ENCODE results near the gene PPP5C. TPM values are rescaled to one million over a fixed set of nuclear protein-coding genes. Genes with fewer than 3 reads are reported as not detected.

The PPP5C gene
- total and polyA plus RNA-seq, 2 of the 13 experiments (the other 11 are each of a cell fraction or from before 2014, with no cell fraction given), result 41.6 to 67.9 TPM

DNA sequence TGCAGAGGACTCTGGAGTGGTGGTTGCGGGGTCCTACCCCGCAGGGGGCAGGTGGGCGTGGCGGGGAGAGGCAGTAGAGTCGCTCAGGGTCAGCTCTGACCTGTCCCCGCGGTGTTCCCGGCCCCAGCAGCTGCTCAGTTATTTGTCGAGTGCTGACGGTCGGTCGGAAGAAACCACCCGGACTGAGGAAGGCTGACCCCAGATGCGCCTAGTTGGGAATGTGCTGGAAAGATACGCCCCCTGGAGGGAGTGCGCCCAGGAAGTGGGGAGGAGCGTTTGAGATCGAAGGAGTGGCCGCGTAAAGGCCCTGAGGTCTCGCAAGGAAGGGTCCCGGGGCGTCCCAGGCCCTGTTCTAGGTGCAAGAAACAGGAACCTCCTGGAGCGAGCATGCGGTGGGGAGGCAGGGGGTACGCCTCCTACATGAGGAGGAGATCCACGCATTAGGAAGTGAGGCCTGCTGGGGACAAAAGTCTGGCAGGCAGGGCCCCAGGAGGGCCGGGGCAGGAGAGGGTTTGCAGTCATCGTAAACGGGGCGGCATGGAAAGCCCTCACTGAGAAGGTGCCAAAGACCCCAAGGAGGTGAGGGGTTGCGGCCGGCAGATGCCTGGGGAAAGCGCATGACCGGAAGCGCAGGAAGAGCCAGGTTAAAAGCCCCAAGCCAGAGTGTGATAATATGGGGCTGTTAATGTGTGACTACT lies 57.3 kb downstream of the PPP5C start (continued):
- TF ChIP-seq ZNF724P (CRISPR knock-in tag; IDR thresholded peaks at IDR 0.05; ENCODE audit: borderline replicate concordance) (no peak), RAD21 (CRISPR knock-in tag; IDR thresholded peaks at IDR 0.05) (peak; percentile 20; the same call in 1 of the 2 replicates), ZNF678 (CRISPR knock-in tag; IDR thresholded peaks at IDR 0.05) (0 out of 2 replicates have a peak, but pooled peaks have one; percentile 48), SATB2 (CRISPR knock-in tag; IDR thresholded peaks at IDR 0.05) (no peak), ZNF337 (CRISPR knock-in tag; IDR thresholded peaks at IDR 0.05; ENCODE audit: borderline replicate concordance, low read depth) (peak; percentile 65; the same call in 1 of the 2 replicates), ZBTB44 (CRISPR knock-in tag; IDR thresholded peaks at IDR 0.05) (no peak), ZNF124 (CRISPR knock-in tag; IDR thresholded peaks at IDR 0.05) (no peak), NPAS2 (CRISPR knock-in tag; IDR thresholded peaks at IDR 0.05; ENCODE audit: borderline replicate concordance) (no peak), CREB1 (IDR thresholded peaks at IDR 0.05) (no peak), CREB1 (CRISPR knock-in tag; IDR thresholded peaks at IDR 0.05) (no peak), KLF13 (CRISPR knock-in tag; IDR thresholded peaks at IDR 0.05) (peak; percentile 82), JUND (CRISPR knock-in tag; IDR thresholded peaks at IDR 0.05) (no peak), ZNF782 (CRISPR knock-in tag; IDR thresholded peaks at IDR 0.05; ENCODE audit: borderline replicate concordance) (no peak), ZNF33B (CRISPR knock-in tag; IDR thresholded peaks at IDR 0.05) (no peak), ZFX (CRISPR knock-in tag; IDR thresholded peaks at IDR 0.05; ENCODE audit: low read depth) (peak; percentile 90), NCOA2 (CRISPR knock-in tag; IDR thresholded peaks at IDR 0.05) (no peak), ZNF12 (CRISPR knock-in tag; IDR thresholded peaks at IDR 0.05) (no peak), ZSCAN29 (CRISPR knock-in tag; conservative IDR thresholded peaks at IDR 0.05) (0 out of 2 replicates have a peak, but pooled peaks have one; percentile 58), ZNF792 (CRISPR knock-in tag; IDR thresholded peaks at IDR 0.05) (peak; percentile 28; the same call in 1 of the 2 replicates), RBM39 (IDR thresholded peaks at IDR 0.05; ENCODE audit: low read depth, low read length, poor library complexity, severe bottlenecking) (peak; percentile 81), ZFP41 (CRISPR knock-in tag; IDR thresholded peaks at IDR 0.05; ENCODE audit: borderline replicate concordance) (no peak), ZNF589 (CRISPR knock-in tag; conservative IDR thresholded peaks at IDR 0.05) (peak; percentile 24; the same call in 1 of the 2 replicates), ZNF713 (CRISPR knock-in tag; IDR thresholded peaks at IDR 0.05) (peak; percentile 98), SNAPC2 (CRISPR knock-in tag; IDR thresholded peaks at IDR 0.05) (0 out of 2 replicates have a peak, but pooled peaks have one; percentile 77), ZNF20 (CRISPR knock-in tag; IDR thresholded peaks at IDR 0.05) (0 out of 2 replicates have a peak, but pooled peaks have one; percentile 69), ZBTB38 (CRISPR knock-in tag; IDR thresholded peaks at IDR 0.05) (peak; percentile 29; the same call in 1 of the 2 replicates)
- TF ChIP-seq, protein P1, sequence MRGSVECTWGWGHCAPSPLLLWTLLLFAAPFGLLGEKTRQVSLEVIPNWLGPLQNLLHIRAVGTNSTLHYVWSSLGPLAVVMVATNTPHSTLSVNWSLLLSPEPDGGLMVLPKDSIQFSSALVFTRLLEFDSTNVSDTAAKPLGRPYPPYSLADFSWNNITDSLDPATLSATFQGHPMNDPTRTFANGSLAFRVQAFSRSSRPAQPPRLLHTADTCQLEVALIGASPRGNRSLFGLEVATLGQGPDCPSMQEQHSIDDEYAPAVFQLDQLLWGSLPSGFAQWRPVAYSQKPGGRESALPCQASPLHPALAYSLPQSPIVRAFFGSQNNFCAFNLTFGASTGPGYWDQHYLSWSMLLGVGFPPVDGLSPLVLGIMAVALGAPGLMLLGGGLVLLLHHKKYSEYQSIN (CRISPR knock-in tag; IDR thresholded peaks at IDR 0.05; ENCODE audit: borderline replicate concordance), result no peak
- TF ChIP-seq, protein P2, sequence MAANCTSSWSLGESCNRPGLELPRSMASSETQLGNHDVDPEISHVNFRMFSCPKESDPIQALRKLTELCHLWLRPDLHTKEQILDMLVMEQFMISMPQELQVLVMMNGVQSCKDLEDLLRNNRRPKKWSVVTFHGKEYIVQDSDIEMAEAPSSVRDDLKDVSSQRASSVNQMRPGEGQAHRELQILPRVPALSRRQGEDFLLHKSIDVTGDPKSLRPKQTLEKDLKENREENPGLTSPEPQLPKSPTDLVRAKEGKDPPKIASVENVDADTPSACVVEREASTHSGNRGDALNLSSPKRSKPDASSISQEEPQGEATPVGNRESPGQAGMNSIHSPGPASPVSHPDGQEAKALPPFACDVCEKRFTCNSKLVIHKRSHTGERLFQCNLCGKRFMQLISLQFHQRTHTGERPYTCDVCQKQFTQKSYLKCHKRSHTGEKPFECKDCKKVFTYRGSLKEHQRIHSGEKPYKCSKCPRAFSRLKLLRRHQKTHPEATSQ (CRISPR knock-in tag; IDR thresholded peaks at IDR 0.05; ENCODE audit: borderline replicate concordance), result peak; percentile 84; the same call in 1 of the 2 replicates
